ENCODE data around the gene NXN.

GRCh38 chr17:945672-946071 is 33.9 kb downstream of the NXN start:
- TF ChIP-seq CTCF (IDR thresholded peaks at IDR 0.05) (no peak), POLR2AphosphoS5 (IDR thresholded peaks at IDR 0.05) (no peak), EP300 (IDR thresholded peaks at IDR 0.05; ENCODE audit: low read depth) (no peak), POLR2A (IDR thresholded peaks at IDR 0.05) (no peak)

All from transverse colon (tissue), 4 donors.